Tibial artery (tissue), 4 donors: Measurements from ENCODE around the gene PTPRJ.
"Not testable (repeated sequence)": the region's sequence is repeated elsewhere in the genome, so short reads cannot be mapped to it uniquely, and the experiment has no call there.

Experiments
- DNase-seq, 2 donors: peaks; one replicate each; pipeline ENCODE4 v3.0.0-alpha.2; 2019
- H3K27ac ChIP-seq, 2 donors: fragments of 200-600 bp; sonication (generic) in 1 of 2; 1 replicate in 1 of 2; 2 replicates in 1 of 2; pipeline ENCODE4 v1.5.1; 2018 to 2019; ENCODE audit warnings: mild to moderate bottlenecking in 1 of 2
- H3K27me3 ChIP-seq, 2 donors: fragments of 200-600 bp; sonication (generic) in 1 of 2; one replicate each; pipeline versions ENCODE4 v1.5.1 to v1.6.0; 2016 to 2019
- H3K36me3 ChIP-seq, 3 donors: fragments of 200-600 bp; sonication (generic) in 2 of 3; one replicate each; pipeline ENCODE4 v1.5.1; 2016 to 2019; ENCODE audit warnings: mild to moderate bottlenecking in 2 of 3
- H3K4me1 ChIP-seq, 4 donors: fragments of 200-600 bp; sonication (generic) in 2 of 4; 1 replicate in 3 of 4; 2 replicates in 1 of 4; pipeline ENCODE4 v1.5.1; 2016 to 2019
- H3K4me3 ChIP-seq, 2 donors: fragments of 200-600 bp; sonication (generic) in 1 of 2; 1 replicate in 1 of 2; 2 replicates in 1 of 2; pipeline ENCODE4 v1.5.1; 2018 to 2019; ENCODE audit warnings: mild to moderate bottlenecking in 2 of 2
- H3K9me3 ChIP-seq, 3 donors: fragments of 200-600 bp; sonication (generic) in 1 of 3; one replicate each; pipeline ENCODE4 v1.5.1; 2016 to 2019
- CTCF ChIP-seq, 2 experiments: fragments of 200-600 bp in 1 of 2; fragments of 450-650 bp in 1 of 2; IDR thresholded peaks; one replicate each; pipeline ENCODE4 v1.5.1; 2017 to 2019; ENCODE audit warnings: antibody characterized with exemption in 2 of 2, mild to moderate bottlenecking in 1 of 2, moderate library complexity in 1 of 2
- intact Hi-C: fragments of 100-400 bp; cut with DNase I; formaldehyde crosslinking; loops from one replicate; pipeline ENCODE4 v1.15.0; 2023; ENCODE audit warnings: low total_unique reads

The PTPRJ gene

GRCh38 chr11:47980088-47980906 is at the start of gene PTPRJ:
PTPRJ (plus strand) TSS chr11:47980559; CDS start chr11:47980913, 354 bp downstream.
- H3K4me1 ChIP-seq, result peaks cover 0 to 21% (median 14%) of the 10 kb centered on the region in 4 donors
- no peaks in the 10 kb centered on the region for H3K9me3 ChIP-seq
- peak within 1 kb of the TSS; percentile 67 to 70 for H3K27ac ChIP-seq
- intact Hi-C loops, result no loop called here
- peak within 1 kb of the TSS; percentile 71 to 85 for H3K4me3 ChIP-seq
- H3K36me3 ChIP-seq, result no peaks in the 10 kb centered on the region
- TF ChIP-seq CTCF (IDR thresholded peaks at IDR 0.05), result no peak
- H3K27me3 ChIP-seq, result no peaks in the 10 kb centered on the region
- DNase-seq, result peak; percentile 28 to 74

- intact Hi-C loops, result no loop called here
These were observed 47.8 kb upstream of the PTPRJ start for GRCh38 chr11:47932544-47932943.

GRCh38 chr11:47933797-47934196 is 46.6 kb upstream of the PTPRJ start:
- H3K27ac ChIP-seq, H3K9me3 ChIP-seq, DNase-seq, H3K27me3 ChIP-seq, H3K36me3 ChIP-seq, H3K4me3 ChIP-seq: not testable (repeated sequence)
- intact Hi-C loops, result loop anchor here (2.0 kb wide), 1 partner anchor 175 kb away; no protein-coding TSS in a partner anchor
- peaks cover 0 to 14% (median 0%) of the 10 kb centered on the region in 4 donors for H3K4me1 ChIP-seq

More at GRCh38 chr11:47932544-47932943, 47.8 kb upstream of the PTPRJ start:
- H3K27me3 ChIP-seq, result no peaks in the 10 kb centered on the region
- no peak overlapping the region for H3K4me3 ChIP-seq
- no peaks in the 10 kb centered on the region for H3K36me3 ChIP-seq
- DNase-seq, result no peak
- H3K4me1 ChIP-seq, result peaks cover 0 to 8% (median 0%) of the 10 kb centered on the region in 4 donors
- H3K9me3 ChIP-seq, result no peaks in the 10 kb centered on the region
- no peak overlapping the region for H3K27ac ChIP-seq
- TF ChIP-seq CTCF (IDR thresholded peaks at IDR 0.05), result no peak

- DNase-seq, result no peak
- no peak overlapping the region for H3K4me3 ChIP-seq
- TF ChIP-seq CTCF (IDR thresholded peaks at IDR 0.05), result no peak
- peaks cover 0 to 14% (median 0%) of the 10 kb centered on the region in 4 donors for H3K4me1 ChIP-seq
- H3K9me3 ChIP-seq, result no peaks in the 10 kb centered on the region
- H3K36me3 ChIP-seq, result no peaks in the 10 kb centered on the region
- intact Hi-C loops, result loop anchor here (5.0 kb wide), 1 partner anchor 38 kb away; no protein-coding TSS in a partner anchor
- no peak overlapping the region for H3K27ac ChIP-seq
- H3K27me3 ChIP-seq, result no peaks in the 10 kb centered on the region
These were observed 41.4 kb upstream of the PTPRJ start for GRCh38 chr11:47938791-47939560.

- no peaks in the 10 kb centered on the region for H3K36me3 ChIP-seq
- H3K9me3 ChIP-seq, result no peaks in the 10 kb centered on the region
- H3K4me3 ChIP-seq, result no peak overlapping the region
- TF ChIP-seq CTCF (IDR thresholded peaks at IDR 0.05), result no peak
- H3K4me1 ChIP-seq, result peaks cover 0 to 14% (median 0%) of the 10 kb centered on the region in 4 donors
- DNase-seq, result no peak
- no peaks in the 10 kb centered on the region for H3K27me3 ChIP-seq
- intact Hi-C loops, result no loop called here
- no peak overlapping the region for H3K27ac ChIP-seq
These were observed 39.3 kb upstream of the PTPRJ start for GRCh38 chr11:47940904-47941649.
